HG03342 (cell line): ENCODE measurements around the gene BTBD8.

Experiments used
- ATAC-seq: cut with Tn5 transposase; IDR thresholded peaks from one replicate; pipeline ENCODE4 v1.9.1; 2021; ENCODE audit warnings: mild to moderate bottlenecking, moderate library complexity; ENCODE audit not compliant: unreplicated experiment

BTBD8 gene

GRCh38 chr1:92188436-92189255 is 108.5 kb downstream of the BTBD8 start:
- no peak for ATAC-seq

GRCh38 chr1:92191726-92192125 is 111.6 kb downstream of the BTBD8 start:
- ATAC-seq = no peak

GRCh38 chr1:92192246-92192645 is 112.1 kb downstream of the BTBD8 start:
- no peak for ATAC-seq

GRCh38 chr1:92194511-92194910 is 114.4 kb downstream of the BTBD8 start:
- no peak for ATAC-seq

GRCh38 chr1:92201973-92202372 is 121.8 kb downstream of the BTBD8 start:
- ATAC-seq = no peak

GRCh38 chr1:92203105-92203504 is 123.0 kb downstream of the BTBD8 start:
- no peak for ATAC-seq

- no peak for ATAC-seq
Observed at GRCh38 chr1:92210701-92211100, 130.6 kb downstream of the BTBD8 start.

GRCh38 chr1:92211166-92211565 is 131.0 kb downstream of the BTBD8 start:
- no peak for ATAC-seq

- ATAC-seq = no peak
Observed at GRCh38 chr1:92217721-92218120, 137.6 kb downstream of the BTBD8 start, which contains the start of gene C1orf146. TSS of gene C1orf146 (plus strand) at chr1:92217915. CDS start at chr1:92231421, 13,506 bp downstream.

GRCh38 chr1:92218559-92218958 is 138.4 kb downstream of the BTBD8 start:
- ATAC-seq = no peak

- no peak for ATAC-seq
Observed at GRCh38 chr1:92219028-92219427, 138.9 kb downstream of the BTBD8 start.

GRCh38 chr1:92228401-92228800 is 148.3 kb downstream of the BTBD8 start:
- ATAC-seq = no peak

GRCh38 chr1:92230736-92231135 is 150.6 kb downstream of the BTBD8 start:
- no peak for ATAC-seq
